H1 (cell line): ENCODE results near the gene FIZ1. TPM values are rescaled to one million over a fixed set of nuclear protein-coding genes. Genes with fewer than 3 reads are reported as not detected.
A peak's percentile ranks its signal among the peaks of the same experiment; 100 is the strongest.

Experiments
- ASH2L ChIP-seq: fragments of 200-600, 300-600 bp; sonication (generic); IDR thresholded peaks from one replicate; pipeline ENCODE4 v1.7.1; 2017; ENCODE audit warnings: low read length
- ATF2 ChIP-seq: IDR thresholded peaks from 2 replicates; pipeline ENCODE4 v1.6.1; 2012; ENCODE audit warnings: low read length, inconsistent platforms
- BRCA1 ChIP-seq: IDR thresholded peaks from 2 replicates; pipeline ENCODE4 v1.6.1; 2012; ENCODE audit warnings: low read depth, low read length, improper control_type of control experiment
- CHD1 ChIP-seq: IDR thresholded peaks from 2 replicates; pipeline ENCODE4 v1.6.1; 2012; ENCODE audit warnings: low read depth, low read length, improper control_type of control experiment
- CHD2 ChIP-seq: IDR thresholded peaks from 2 replicates; pipeline ENCODE4 v1.6.1; 2012; ENCODE audit warnings: low read length, improper control_type of control experiment
- CTBP2 ChIP-seq: IDR thresholded peaks from 2 replicates; pipeline ENCODE4 v1.7.0; 2011; ENCODE audit warnings: borderline replicate concordance, mild to moderate bottlenecking, moderate library complexity, mixed read lengths, low read length; ENCODE audit not compliant: insufficient read depth, insufficient read length
- E2F6 ChIP-seq: IDR thresholded peaks from 2 replicates; pipeline ENCODE4 v1.6.1; 2012; ENCODE audit warnings: inconsistent platforms
- EGR1 ChIP-seq: IDR thresholded peaks from 2 replicates; pipeline ENCODE4 v1.6.1; 2011; ENCODE audit warnings: low read depth, low read length, borderline replicate concordance
- EZH2 ChIP-seq: fragments of 200-600 bp; sonication (generic); IDR thresholded peaks from 2 replicates; pipeline ENCODE4 v1.7.1; 2012; ENCODE audit warnings: low read depth, mild to moderate bottlenecking, moderate library complexity, low read length, inconsistent platforms; ENCODE audit not compliant: severe bottlenecking
- FOSL1 ChIP-seq: IDR thresholded peaks from 2 replicates; pipeline ENCODE4 v1.6.1; 2011; ENCODE audit warnings: mild to moderate bottlenecking, low read depth, low read length, moderate library complexity; ENCODE audit not compliant: insufficient read depth
- HDAC2 ChIP-seq, 2 experiments: fragments of 300-600 bp in 1 of 2; sonication (generic) in 1 of 2; IDR thresholded peaks; 2 replicates each; pipeline ENCODE4 v1.6.1; 2011 to 2012; ENCODE audit warnings: low read depth in 2 of 2, low read length in 2 of 2, mild to moderate bottlenecking in 2 of 2, moderate library complexity in 2 of 2, borderline replicate concordance in 1 of 2, inconsistent platforms in 1 of 2
- KDM4A ChIP-seq: IDR thresholded peaks from one replicate; pipeline ENCODE4 v1.7.1; 2012; ENCODE audit warnings: low read depth, mild to moderate bottlenecking, moderate library complexity, low read length, inconsistent platforms; ENCODE audit not compliant: severe bottlenecking
- MAFK ChIP-seq: IDR thresholded peaks from 2 replicates; pipeline ENCODE4 v1.6.1; 2012; ENCODE audit warnings: low read depth, mild to moderate bottlenecking, improper control_type of control experiment, low read length
- MAX ChIP-seq: IDR thresholded peaks from 2 replicates; pipeline ENCODE4 v1.6.1; 2012; ENCODE audit warnings: inconsistent platforms
- NANOG ChIP-seq: IDR thresholded peaks from 2 replicates; pipeline ENCODE4 v1.6.1; 2011; ENCODE audit warnings: low read length, low read depth, mild to moderate bottlenecking, inconsistent platforms; ENCODE audit not compliant: insufficient read depth, poor library complexity, severe bottlenecking
- NRF1 ChIP-seq: IDR thresholded peaks from 2 replicates; pipeline ENCODE4 v1.6.1; 2011; ENCODE audit warnings: mild to moderate bottlenecking, low read depth, low read length, improper control_type of control experiment
- POU5F1 ChIP-seq: IDR thresholded peaks from 2 replicates; pipeline ENCODE4 v1.6.1; 2011; ENCODE audit warnings: low read depth, mild to moderate bottlenecking, low read length, moderate library complexity
- RBBP5 ChIP-seq: IDR thresholded peaks from 2 replicates; pipeline ENCODE4 v1.7.1; 2012; ENCODE audit warnings: low read depth, mild to moderate bottlenecking, inconsistent platforms, low read length, moderate library complexity, borderline replicate concordance
- RFX5 ChIP-seq: IDR thresholded peaks from 2 replicates; pipeline ENCODE4 v1.6.1; 2011; ENCODE audit warnings: low read depth, low read length, improper control_type of control experiment, borderline replicate concordance
- RNF2 ChIP-seq: fragments of 200-900, 300-1000 bp; sonication (generic); IDR thresholded peaks from 2 replicates; pipeline ENCODE4 v1.7.1; 2016; ENCODE audit warnings: borderline replicate concordance, low read depth, mild to moderate bottlenecking, antibody characterized with exemption, low read length; ENCODE audit not compliant: poor library complexity, severe bottlenecking; ENCODE audit errors: missing control alignments
- SP4 ChIP-seq: IDR thresholded peaks from 2 replicates; pipeline ENCODE4 v1.6.1; 2012; ENCODE audit warnings: low read length, inconsistent platforms
- TAF1 ChIP-seq: IDR thresholded peaks from 2 replicates; pipeline ENCODE4 v1.6.1; 2011; ENCODE audit warnings: mild to moderate bottlenecking, low read depth, low read length
- ZNF274 ChIP-seq: IDR thresholded peaks from 2 replicates; pipeline ENCODE4 v1.7.0; 2012; ENCODE audit warnings: low read length, borderline replicate concordance; ENCODE audit errors: extremely low read depth
- polyA plus RNA-seq, 7 experiments: library from polyadenylated mRNA; depleted of rRNA in 3 of 7; stranded (reverse) in 5 of 7; unstranded in 2 of 7; fragments of >200 nt in 5 of 7; fragments of 200-250 nt in 2 of 7; gene quantifications; 1 replicate in 5 of 7; 2 replicates in 1 of 7; 4 replicates in 1 of 7; pipeline versions ENCODE4 v1.2.1 to v1.2.3, GENCODE V29; 2011 to 2013; ENCODE audit warnings: missing spikeins in 2 of 7, mixed read lengths in 2 of 7
- total RNA-seq: library from RNA; stranded (reverse); fragmentation: NEBNext Ultra II Directional; extraction: Animal tissue kit (Norgen Biotek cat#: 25700); gene quantifications from 2 replicates; pipeline ENCODE4 v1.2.1, GENCODE V29; 2021

Gene FIZ1
- total and polyA plus RNA-seq, 2 of the 8 experiments (the other 6 are each of a cell fraction or from before 2014, with no cell fraction given): 9.1 to 18.5 TPM

GRCh38 chr19:55599468-55599841, at the start of gene FIZ1 (continued):
- TF ChIP-seq EGR1 (peak; percentile 81; the same call in 1 of the 2 replicates), TAF1 (no peak; the same call in 1 of the 2 replicates), FOSL1 (no peak), E2F6 (no peak), EZH2 (no peak), SP4 (no peak), KDM4A (no peak), CHD1 (no peak), ATF2 (no peak), ZNF274 (no peak), POU5F1 (no peak), MAX (no peak; the same call in 1 of the 2 replicates), RFX5 (no peak), ASH2L (no peak), NRF1 (no peak), NANOG (no peak), RNF2 (no peak), MAFK (no peak), RBBP5 (no peak), BRCA1 (no peak), CHD2 (peak; percentile 40; the same call in 1 of the 2 replicates), CTBP2 (no peak), HDAC2 (IDR thresholded peaks at IDR 0.05; ENCODE audit: borderline replicate concordance in 1 of 2, low read depth in 2 of 2, low read length in 2 of 2) (no peak)
